AG04449 (cell line): Measurements from ENCODE around the gene HBQ1.

ENCODE experiments used
- CTCF ChIA-PET: fragments of 350-600 bp; formaldehyde crosslinking; extraction: SDS; loops from one replicate; lab custom pipeline; 2021; ENCODE audit warnings: antibody characterized with exemption; lab: Yijun Ruan, JAX
- POLR2A ChIA-PET: fragments of 400-600, 350-600 bp; formaldehyde crosslinking; extraction: SDS; loops from one replicate; lab custom pipeline; 2020; ENCODE audit warnings: antibody characterized with exemption, inconsistent platforms; lab: Yijun Ruan, JAX
- DNase-seq: peaks from one replicate; pipeline ENCODE4 v3.0.0-alpha.2; 2010; ENCODE audit warnings: low read depth, low spot score
- H3K4me3 ChIP-seq: 2 replicates; pipeline ENCODE4 v1.5.1; 2011; ENCODE audit warnings: low read depth, mild to moderate bottlenecking, control low read depth, low read length
- TF ChIP-seq, protein P1 (sequence below): IDR thresholded peaks from one replicate; pipeline ENCODE4 v1.5.1; 2011; ENCODE audit warnings: mild to moderate bottlenecking, moderate library complexity, low read length, control low read depth, inconsistent platforms; ENCODE audit not compliant: insufficient read depth; ENCODE audit errors: missing control alignments

HBQ1 gene

DNA sequence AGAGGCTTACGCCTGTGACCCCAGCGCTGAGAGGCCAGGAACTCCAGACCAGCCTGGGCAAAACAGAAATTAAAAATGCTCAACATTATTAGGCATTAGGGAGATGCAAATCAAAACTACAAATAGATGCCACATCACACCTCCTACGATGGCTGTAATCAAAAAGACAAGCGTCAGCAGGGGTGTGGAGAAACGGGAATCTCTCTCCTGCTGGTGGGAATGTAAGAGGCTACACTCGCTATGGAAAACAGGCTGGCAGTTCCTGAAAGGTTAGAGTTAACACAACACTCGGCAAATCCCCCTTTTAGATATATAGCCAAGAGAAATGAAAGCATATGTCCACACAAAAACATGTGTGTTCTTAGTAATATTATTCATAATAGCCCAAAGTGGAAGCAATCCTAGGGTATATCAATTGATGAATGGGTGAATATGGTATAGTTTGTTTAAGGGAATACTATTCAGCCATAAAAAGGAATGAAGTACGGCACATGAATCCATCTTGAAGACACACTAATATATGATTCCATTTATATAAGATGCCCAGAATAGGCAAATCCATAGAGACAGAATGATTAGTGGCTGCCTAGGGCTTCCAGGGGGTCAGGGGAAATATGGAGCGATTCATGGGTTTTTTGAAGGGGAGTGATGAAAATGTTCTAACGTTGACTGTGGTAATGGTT, 39.9 kb upstream of the HBQ1 start:
- TF ChIP-seq, protein P1, sequence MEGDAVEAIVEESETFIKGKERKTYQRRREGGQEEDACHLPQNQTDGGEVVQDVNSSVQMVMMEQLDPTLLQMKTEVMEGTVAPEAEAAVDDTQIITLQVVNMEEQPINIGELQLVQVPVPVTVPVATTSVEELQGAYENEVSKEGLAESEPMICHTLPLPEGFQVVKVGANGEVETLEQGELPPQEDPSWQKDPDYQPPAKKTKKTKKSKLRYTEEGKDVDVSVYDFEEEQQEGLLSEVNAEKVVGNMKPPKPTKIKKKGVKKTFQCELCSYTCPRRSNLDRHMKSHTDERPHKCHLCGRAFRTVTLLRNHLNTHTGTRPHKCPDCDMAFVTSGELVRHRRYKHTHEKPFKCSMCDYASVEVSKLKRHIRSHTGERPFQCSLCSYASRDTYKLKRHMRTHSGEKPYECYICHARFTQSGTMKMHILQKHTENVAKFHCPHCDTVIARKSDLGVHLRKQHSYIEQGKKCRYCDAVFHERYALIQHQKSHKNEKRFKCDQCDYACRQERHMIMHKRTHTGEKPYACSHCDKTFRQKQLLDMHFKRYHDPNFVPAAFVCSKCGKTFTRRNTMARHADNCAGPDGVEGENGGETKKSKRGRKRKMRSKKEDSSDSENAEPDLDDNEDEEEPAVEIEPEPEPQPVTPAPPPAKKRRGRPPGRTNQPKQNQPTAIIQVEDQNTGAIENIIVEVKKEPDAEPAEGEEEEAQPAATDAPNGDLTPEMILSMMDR = no peak
- H3K4me3 ChIP-seq = no peak overlapping the region
- no peak for DNase-seq
- CTCF ChIA-PET = interaction anchor here (0.5 to 3.2 kb wide), 5 partner anchors 22 to 41 kb away, joined by 3 to 10 read pairs (median 3); partner anchors contain the start of gene HBM
- POLR2A ChIA-PET = no interaction called here

DNA sequence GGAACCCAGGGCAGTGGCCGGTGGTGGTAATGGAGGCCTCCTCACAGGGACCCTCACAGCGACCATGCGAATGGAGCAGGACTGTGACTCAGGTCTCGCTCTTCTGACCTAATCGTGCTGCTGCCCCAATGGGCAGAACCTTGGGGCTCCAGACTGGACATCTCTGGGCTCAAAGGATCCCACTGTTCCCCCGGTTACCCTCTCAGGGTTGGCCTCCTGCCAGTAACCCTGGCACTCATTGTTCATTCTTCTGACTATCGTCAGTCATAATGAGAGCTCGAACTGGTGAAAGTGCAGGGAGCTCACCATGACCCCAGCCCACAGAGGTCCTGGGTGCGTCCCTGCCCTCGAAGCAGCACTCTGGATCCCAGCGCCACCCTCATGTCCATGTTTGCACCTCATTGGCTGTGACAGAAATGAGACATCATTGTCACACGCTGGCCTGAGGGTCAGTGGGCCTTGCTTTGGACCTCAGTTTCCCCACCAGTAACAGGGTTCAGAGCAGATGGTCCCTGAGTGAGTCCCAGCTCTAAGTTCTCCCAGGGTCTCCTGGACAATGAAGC, 37.8 kb upstream of the HBQ1 start:
- TF ChIP-seq, protein P1 = no peak
- H3K4me3 ChIP-seq = no peak overlapping the region
- ChIA-PET CTCF (interaction anchor here (0.6 to 3.2 kb wide), 4 partner anchors 10 to 46 kb away, joined by 3 to 10 read pairs (median 6); no protein-coding TSS in a partner anchor), POLR2A (no interaction called here)
- DNase-seq = no peak

DNA sequence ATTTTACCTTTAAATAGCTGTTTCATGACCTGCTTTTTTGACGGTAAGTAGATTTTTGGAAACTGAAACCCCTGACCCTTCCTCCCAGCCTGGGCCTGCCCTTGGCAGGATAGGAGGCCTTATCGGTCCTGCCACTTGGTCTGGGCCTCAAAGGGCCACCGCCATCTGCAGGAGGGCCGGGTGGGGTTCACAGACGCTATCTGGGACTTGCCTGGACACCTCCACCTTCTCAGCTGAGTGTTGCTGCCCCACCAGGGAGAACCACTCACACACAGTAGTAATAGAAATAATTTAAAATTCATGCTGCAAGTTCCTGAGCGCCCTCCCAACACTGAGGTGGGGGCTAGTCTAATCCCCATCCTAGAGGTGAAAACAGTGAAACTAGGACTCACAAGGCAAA, 37.2 kb upstream of the HBQ1 start:
- no peak for DNase-seq
- TF ChIP-seq, protein P1 = no peak
- CTCF ChIA-PET = interaction anchor here (0.6 to 3.2 kb wide), 7 partner anchors 11 to 46 kb away, joined by 3 to 10 read pairs (median 4); partner anchors contain the start of gene HBQ1
- POLR2A ChIA-PET = no interaction called here
- H3K4me3 ChIP-seq = no peak overlapping the region

DNA sequence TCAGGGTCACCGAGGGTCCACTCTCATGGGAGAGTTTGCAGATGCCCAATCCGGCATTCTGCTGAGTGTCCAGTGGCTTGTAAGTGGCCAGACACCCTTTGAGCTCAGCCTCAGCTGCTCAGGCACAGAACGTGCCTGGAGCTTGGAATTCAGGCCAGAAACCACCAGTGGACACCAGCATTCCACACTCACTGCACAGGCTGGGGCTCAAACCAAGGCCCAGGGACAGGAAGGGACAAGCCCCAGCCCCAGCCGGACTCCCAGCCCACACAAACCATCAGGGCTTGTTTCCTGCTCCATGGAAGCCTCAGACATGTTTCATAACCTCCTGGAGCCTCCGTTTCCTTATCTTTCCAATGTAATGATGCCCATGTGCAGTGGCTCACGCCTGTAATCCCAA, 36.8 kb upstream of the HBQ1 start:
- H3K4me3 ChIP-seq = no peak overlapping the region
- POLR2A ChIA-PET = no interaction called here
- TF ChIP-seq, protein P1 = no peak
- DNase-seq = no peak
- CTCF ChIA-PET = interaction anchor here (0.7 to 3.2 kb wide), 5 partner anchors 26 to 47 kb away, joined by 3 to 10 read pairs (median 5); partner anchors contain the start of gene HBQ1

DNA sequence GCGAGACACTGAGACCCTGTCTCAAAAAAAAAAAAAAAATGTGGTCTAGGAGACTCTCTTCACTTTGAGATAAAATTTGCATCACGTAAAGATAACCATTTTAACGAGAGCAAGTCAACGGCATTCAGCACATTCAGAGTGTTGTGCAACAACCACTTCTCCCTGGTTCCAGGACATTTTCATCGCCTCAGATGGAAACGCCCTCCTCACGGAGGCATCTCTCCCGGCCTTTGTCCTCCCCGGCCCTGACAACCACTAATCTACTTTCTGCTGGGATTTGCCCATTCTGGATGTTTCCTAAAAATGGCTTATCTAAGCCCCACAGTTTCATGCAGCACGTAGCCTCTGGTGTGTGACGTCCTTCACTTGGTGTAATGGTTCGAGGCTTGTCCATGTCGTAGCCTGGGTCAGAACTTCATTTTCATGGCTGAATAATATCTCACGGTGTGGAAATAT, 35.4 kb upstream of the HBQ1 start:
- no peak for DNase-seq
- ChIA-PET CTCF (no interaction called here), POLR2A (interaction anchor here (0.6 kb wide), 1 partner anchor 40 kb away, joined by 3 read pairs; no protein-coding TSS in a partner anchor)
- no peak overlapping the region for H3K4me3 ChIP-seq
- TF ChIP-seq, protein P1 = no peak

DNA sequence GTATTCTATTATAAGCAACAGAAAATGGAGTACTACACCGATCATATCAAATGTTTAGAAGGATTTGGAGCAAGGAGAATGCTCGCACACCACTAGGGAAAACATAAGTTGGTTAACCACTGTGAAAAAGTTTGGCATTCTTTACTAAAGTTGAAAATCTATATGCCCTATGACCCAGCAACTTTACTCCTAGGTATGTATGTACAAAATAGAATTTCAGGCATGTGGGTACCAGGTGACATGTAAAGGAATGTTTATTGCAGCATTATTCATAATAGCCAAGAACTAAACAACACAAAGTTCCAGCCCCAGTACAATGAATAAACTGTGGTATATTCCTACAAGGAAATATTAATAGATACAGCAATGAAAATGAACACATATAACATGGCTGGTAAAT, 33.6 kb upstream of the HBQ1 start:
- ChIA-PET POLR2A (no interaction called here), CTCF (no interaction called here)
- TF ChIP-seq, protein P1 = no peak
- no peak overlapping the region for H3K4me3 ChIP-seq
- DNase-seq = no peak
